Sigmoid colon (tissue), 4 donors: Measurements from ENCODE around the gene MYBPHL.

Source experiments
- POLR2A ChIP-seq, 2 donors: fragments of 450-650 bp; IDR thresholded peaks; one replicate each; pipeline ENCODE4 v1.6.1; 2016; ENCODE audit warnings: antibody characterized with exemption in 2 of 2, mild to moderate bottlenecking in 2 of 2, moderate library complexity in 2 of 2
- POLR2AphosphoS5 ChIP-seq, 4 donors: sonication (generic); formaldehyde crosslinking; IDR thresholded peaks; one replicate each; pipeline ENCODE4 v1.6.1; 2017; ENCODE audit warnings: antibody characterized with exemption in 4 of 4
- TF ChIP-seq, protein P1 (sequence below), 4 experiments: fragments of 450-650 bp in 3 of 4; fragments of 200-600 bp in 1 of 4; IDR thresholded peaks; one replicate each; pipeline ENCODE4 v1.5.1; 2016 to 2019; ENCODE audit warnings: antibody characterized with exemption in 4 of 4, mild to moderate bottlenecking in 3 of 4, moderate library complexity in 2 of 4

DNA sequence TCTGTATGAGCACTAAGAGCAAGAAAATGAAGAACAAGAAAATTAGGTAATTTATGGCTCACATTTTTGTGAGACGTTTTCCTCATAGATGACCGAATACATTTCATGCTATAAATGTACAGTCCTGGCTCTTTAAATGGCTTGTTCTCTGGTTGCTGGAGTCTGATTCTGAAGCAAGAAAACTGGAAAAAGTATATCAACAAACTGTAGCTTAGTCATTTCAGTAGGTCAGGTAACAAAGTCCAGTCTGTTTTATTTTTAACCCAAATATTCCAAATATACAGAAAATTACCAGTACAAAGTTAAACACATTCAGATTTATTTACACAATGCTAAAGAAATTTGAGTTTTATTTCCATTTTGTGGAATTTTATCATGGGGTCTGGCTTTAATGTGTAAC lies 2.5 kb upstream of the MYBPHL start:
- TF ChIP-seq POLR2A (IDR thresholded peaks at IDR 0.05) (no peak), POLR2AphosphoS5 (IDR thresholded peaks at IDR 0.05) (no peak)
- TF ChIP-seq, protein P1, sequence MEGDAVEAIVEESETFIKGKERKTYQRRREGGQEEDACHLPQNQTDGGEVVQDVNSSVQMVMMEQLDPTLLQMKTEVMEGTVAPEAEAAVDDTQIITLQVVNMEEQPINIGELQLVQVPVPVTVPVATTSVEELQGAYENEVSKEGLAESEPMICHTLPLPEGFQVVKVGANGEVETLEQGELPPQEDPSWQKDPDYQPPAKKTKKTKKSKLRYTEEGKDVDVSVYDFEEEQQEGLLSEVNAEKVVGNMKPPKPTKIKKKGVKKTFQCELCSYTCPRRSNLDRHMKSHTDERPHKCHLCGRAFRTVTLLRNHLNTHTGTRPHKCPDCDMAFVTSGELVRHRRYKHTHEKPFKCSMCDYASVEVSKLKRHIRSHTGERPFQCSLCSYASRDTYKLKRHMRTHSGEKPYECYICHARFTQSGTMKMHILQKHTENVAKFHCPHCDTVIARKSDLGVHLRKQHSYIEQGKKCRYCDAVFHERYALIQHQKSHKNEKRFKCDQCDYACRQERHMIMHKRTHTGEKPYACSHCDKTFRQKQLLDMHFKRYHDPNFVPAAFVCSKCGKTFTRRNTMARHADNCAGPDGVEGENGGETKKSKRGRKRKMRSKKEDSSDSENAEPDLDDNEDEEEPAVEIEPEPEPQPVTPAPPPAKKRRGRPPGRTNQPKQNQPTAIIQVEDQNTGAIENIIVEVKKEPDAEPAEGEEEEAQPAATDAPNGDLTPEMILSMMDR (IDR thresholded peaks at IDR 0.05): no peak
